Neural cell (in vitro differentiated cells): Measurements from ENCODE around the gene SCN1A.

Experiments
- CTCF ChIP-seq: fragments of 450-650 bp; IDR thresholded peaks from 2 replicates; pipeline ENCODE4 v1.5.1; 2014; ENCODE audit warnings: antibody characterized with exemption, mild to moderate bottlenecking, moderate library complexity; ENCODE audit not compliant: poor library complexity, severe bottlenecking
- EZH2 ChIP-seq: fragments of 200-600, 300-800 bp; shearing (Covaris generic), sonication (generic); IDR thresholded peaks from 2 replicates; pipeline ENCODE4 v1.6.1; 2014; ENCODE audit warnings: antibody characterized with exemption, low read length, borderline replicate concordance, mild to moderate bottlenecking; ENCODE audit not compliant: insufficient read depth, poor library complexity, severe bottlenecking
- POLR2AphosphoS5 ChIP-seq: IDR thresholded peaks from 2 replicates; pipeline ENCODE4 v1.6.1; 2012
- RAD21 ChIP-seq: fragments of 450-650 bp; conservative IDR thresholded peaks from 2 replicates; pipeline ENCODE4 v1.6.1; 2014; ENCODE audit warnings: antibody characterized with exemption, mild to moderate bottlenecking, moderate library complexity
- REST ChIP-seq: IDR thresholded peaks from 2 replicates; pipeline ENCODE4 v1.6.1; 2012; ENCODE audit warnings: borderline replicate concordance
- SMC3 ChIP-seq: fragments of 450-650 bp; conservative IDR thresholded peaks from 2 replicates; pipeline ENCODE4 v1.6.1; 2014; ENCODE audit warnings: antibody characterized with exemption, mild to moderate bottlenecking, moderate library complexity; ENCODE audit not compliant: poor library complexity

GRCh38 chr2:166081852-166082251 is 46.0 kb downstream of the SCN1A start:
- TF ChIP-seq CTCF (no peak), POLR2AphosphoS5 (no peak), RAD21 (no peak), SMC3 (no peak), EZH2 (no peak), REST (no peak)
